ENCODE data around the gene KRT71. TPM values are rescaled to one million over a fixed set of nuclear protein-coding genes. Genes with fewer than 3 reads are reported as not detected.
A peak's percentile ranks its signal among the peaks of the same experiment; 100 is the strongest.

Gene KRT71
- total and polyA plus RNA-seq, 5 donors, result not detected

- no peak for ATAC-seq
- no peaks in the 10 kb centered on the region for H3K9me3 ChIP-seq (ENCODE audit: control insufficient read depth, low read length)
These were observed 25.7 kb downstream of the KRT71 start for GRCh38 chr12:52527121-52527800.

GRCh38 chr12:52526511-52526951 is 26.4 kb downstream of the KRT71 start:
- Histone ChIP-seq H3K27me3 (ENCODE audit: control insufficient read depth, insufficient read depth) (no peaks in the 10 kb centered on the region), H3K9me3 (ENCODE audit: control insufficient read depth, low read length) (no peaks in the 10 kb centered on the region), H3K4me3 (ENCODE audit: low read length) (no peak overlapping the region), H3K4me1 (ENCODE audit: control insufficient read depth, insufficient read depth, low read length) (no peaks in the 10 kb centered on the region), H3K27ac (ENCODE audit: low read length) (no peak overlapping the region)
- no peak for ATAC-seq
- DNase-seq, result no peak
- WGBS, result 65% methylated on average over 8 of the region's 8 CpGs
- intact Hi-C loops (cut with DNase I), result no loop called here

More at GRCh38 chr12:52527121-52527800, 25.7 kb downstream of the KRT71 start:
- no peaks in the 10 kb centered on the region for H3K27me3 ChIP-seq (ENCODE audit: control insufficient read depth, insufficient read depth)
- H3K4me1 ChIP-seq (ENCODE audit: control insufficient read depth, insufficient read depth, low read length), result no peaks in the 10 kb centered on the region
- intact Hi-C loops (cut with DNase I), result no loop called here
- WGBS, result 50% methylated on average over 4 of the region's 4 CpGs
- H3K27ac ChIP-seq (ENCODE audit: low read length), result no peak overlapping the region
- no peak for DNase-seq
- H3K4me3 ChIP-seq (ENCODE audit: low read length), result no peak overlapping the region

GRCh38 chr12:52525661-52526499 is 27.1 kb downstream of the KRT71 start:
- H3K9me3 ChIP-seq (ENCODE audit: control insufficient read depth, low read length), result no peaks in the 10 kb centered on the region
- H3K4me3 ChIP-seq (ENCODE audit: low read length), result no peak overlapping the region
- ATAC-seq (no peak), DNase-seq (no peak)
- intact Hi-C loops (cut with DNase I), result no loop called here
- H3K4me1 ChIP-seq (ENCODE audit: control insufficient read depth, insufficient read depth, low read length), result no peaks in the 10 kb centered on the region
- no peak overlapping the region for H3K27ac ChIP-seq (ENCODE audit: low read length)
- no peaks in the 10 kb centered on the region for H3K27me3 ChIP-seq (ENCODE audit: control insufficient read depth, insufficient read depth)
- WGBS, result 79% methylated on average over 13 of the region's 13 CpGs

- intact Hi-C loops (cut with DNase I), result no loop called here
- 79% methylated on average over 5 of the region's 5 CpGs for WGBS
- no peak for ATAC-seq
These were observed 27.9 kb downstream of the KRT71 start for GRCh38 chr12:52524898-52525591.

GRCh38 chr12:52524241-52524897 is 28.6 kb downstream of the KRT71 start:
- intact Hi-C loops (cut with DNase I), result no loop called here
- DNase-seq, result no peak
- ATAC-seq, result no peak
- Histone ChIP-seq H3K4me1 (ENCODE audit: control insufficient read depth, insufficient read depth, low read length) (no peaks in the 10 kb centered on the region), H3K9me3 (ENCODE audit: control insufficient read depth, low read length) (no peaks in the 10 kb centered on the region), H3K27me3 (ENCODE audit: control insufficient read depth, insufficient read depth) (no peaks in the 10 kb centered on the region), H3K4me3 (ENCODE audit: low read length) (no peak overlapping the region), H3K27ac (ENCODE audit: low read length) (no peak overlapping the region)
- 69% methylated on average over 6 of the region's 6 CpGs for WGBS

More at GRCh38 chr12:52524898-52525591, 27.9 kb downstream of the KRT71 start:
- Histone ChIP-seq H3K4me1 (ENCODE audit: control insufficient read depth, insufficient read depth, low read length) (no peaks in the 10 kb centered on the region), H3K9me3 (ENCODE audit: control insufficient read depth, low read length) (no peaks in the 10 kb centered on the region), H3K4me3 (ENCODE audit: low read length) (no peak overlapping the region), H3K27ac (ENCODE audit: low read length) (no peak overlapping the region), H3K27me3 (ENCODE audit: control insufficient read depth, insufficient read depth) (no peaks in the 10 kb centered on the region)
- no peak for DNase-seq

- no peaks in the 10 kb centered on the region for H3K9me3 ChIP-seq (ENCODE audit: control insufficient read depth, low read length)
- no peaks in the 10 kb centered on the region for H3K4me1 ChIP-seq (ENCODE audit: control insufficient read depth, insufficient read depth, low read length)
- DNase-seq (no peak), ATAC-seq (no peak)
- intact Hi-C loops (cut with DNase I), result no loop called here
- H3K27ac ChIP-seq (ENCODE audit: low read length), result no peak overlapping the region
- WGBS, result 79% methylated on average over 4 of the region's 4 CpGs
- H3K4me3 ChIP-seq (ENCODE audit: low read length), result no peak overlapping the region
- no peaks in the 10 kb centered on the region for H3K27me3 ChIP-seq (ENCODE audit: control insufficient read depth, insufficient read depth)
These were observed 29.1 kb downstream of the KRT71 start for GRCh38 chr12:52523824-52524223.

GRCh38 chr12:52522346-52523011 is 30.5 kb downstream of the KRT71 start:
- Histone ChIP-seq H3K27me3 (ENCODE audit: control insufficient read depth, insufficient read depth) (no peaks in the 10 kb centered on the region), H3K4me3 (ENCODE audit: low read length) (no peak overlapping the region), H3K4me1 (ENCODE audit: control insufficient read depth, insufficient read depth, low read length) (no peaks in the 10 kb centered on the region), H3K27ac (ENCODE audit: low read length) (no peak overlapping the region), H3K9me3 (ENCODE audit: control insufficient read depth, low read length) (no peaks in the 10 kb centered on the region)
- ATAC-seq (peak; percentile 19 to 20), DNase-seq (no peak)
- 69% methylated on average over 10 of the region's 10 CpGs for WGBS
- intact Hi-C loops (cut with DNase I), result no loop called here

GRCh38 chr12:52521568-52522266 is 31.2 kb downstream of the KRT71 start:
- 75% methylated on average over 10 of the region's 10 CpGs for WGBS
- H3K4me3 ChIP-seq (ENCODE audit: low read length), result no peak overlapping the region
- H3K9me3 ChIP-seq (ENCODE audit: control insufficient read depth, low read length), result no peaks in the 10 kb centered on the region
- H3K27ac ChIP-seq (ENCODE audit: low read length), result no peak overlapping the region
- ATAC-seq (no peak), DNase-seq (no peak)
- no peaks in the 10 kb centered on the region for H3K27me3 ChIP-seq (ENCODE audit: control insufficient read depth, insufficient read depth)
- intact Hi-C loops (cut with DNase I), result no loop called here
- no peaks in the 10 kb centered on the region for H3K4me1 ChIP-seq (ENCODE audit: control insufficient read depth, insufficient read depth, low read length)

GRCh38 chr12:52521175-52521567 is 31.8 kb downstream of the KRT71 start:
- Histone ChIP-seq H3K4me1 (ENCODE audit: control insufficient read depth, insufficient read depth, low read length) (no peaks in the 10 kb centered on the region), H3K9me3 (ENCODE audit: control insufficient read depth, low read length) (no peaks in the 10 kb centered on the region), H3K27me3 (ENCODE audit: control insufficient read depth, insufficient read depth) (no peaks in the 10 kb centered on the region), H3K27ac (ENCODE audit: low read length) (no peak overlapping the region), H3K4me3 (ENCODE audit: low read length) (no peak overlapping the region)
- 61% methylated on average over 10 of the region's 10 CpGs for WGBS
- ATAC-seq (peak in 1 of 2 donors; percentile 76), DNase-seq (no peak)
- intact Hi-C loops (cut with DNase I), result no loop called here
